H1 (cell line): ENCODE results near the gene ADGRL3. TPM values are rescaled to one million over a fixed set of nuclear protein-coding genes. Genes with fewer than 3 reads are reported as not detected.
A peak's percentile ranks its signal among the peaks of the same experiment; 100 is the strongest.
"Not testable (repeated sequence)": the region's sequence is repeated elsewhere in the genome, so short reads cannot be mapped to it uniquely, and the experiment has no call there.

Experiments used
- CTCF ChIA-PET: fragments of 300-600 bp; sonication (Branson Sonifier 250); formaldehyde crosslinking; loops from one replicate; lab custom pipeline; 2021; ENCODE audit not compliant: partially characterized antibody; lab: Charles Lee
- POLR2A ChIA-PET: fragments of 300-600 bp; sonication (Branson Sonifier 250); formaldehyde crosslinking; loops from one replicate; lab custom pipeline; 2021; ENCODE audit warnings: inconsistent platforms; ENCODE audit not compliant: partially characterized antibody; lab: Charles Lee
- DNase-seq, 2 experiments: peaks; one replicate each; pipeline versions ENCODE4 v3.0.0 to v3.0.0-alpha.2; 2010 to 2022; ENCODE audit warnings: low spot score in 2 of 2, low read depth in 1 of 2, mixed read lengths in 1 of 2
- FAIRE-seq: peaks from 2 replicates; lab custom pipeline; 2011; peaks lifted over from hg19 to GRCh38; lab: Jason Lieb, UNC
- H2AFZ ChIP-seq: 2 replicates; pipeline ENCODE4 v1.8.1; 2012; ENCODE audit warnings: low read length, inconsistent platforms
- H2AK5ac ChIP-seq: 2 replicates; pipeline ENCODE4 v1.6.1; 2013; ENCODE audit warnings: low read depth, low read length
- H2BK120ac ChIP-seq: replicated peaks from 2 replicates; pipeline ENCODE3; 2013; ENCODE audit warnings: low read depth, low read length, inconsistent platforms
- H2BK12ac ChIP-seq: 2 replicates; pipeline ENCODE4 v1.6.1; 2013; ENCODE audit warnings: low read depth, low read length
- H2BK15ac ChIP-seq: 2 replicates; pipeline ENCODE4 v1.6.1; 2013; ENCODE audit warnings: low read length
- H2BK20ac ChIP-seq: 2 replicates; pipeline ENCODE4 v1.6.1; 2013; ENCODE audit warnings: low read length
- H2BK5ac ChIP-seq: 2 replicates; pipeline ENCODE4 v1.6.1; 2013; ENCODE audit warnings: low read depth, low read length
- H3K14ac ChIP-seq: 2 replicates; pipeline ENCODE4 v1.6.1; 2013; ENCODE audit warnings: inconsistent platforms; ENCODE audit not compliant: insufficient read length
- H3K18ac ChIP-seq: 2 replicates; pipeline ENCODE4 v1.6.1; 2013; ENCODE audit warnings: low read length; ENCODE audit errors: extremely low read depth
- H3K23ac ChIP-seq: 2 replicates; pipeline ENCODE4 v1.6.1; 2013; ENCODE audit warnings: inconsistent platforms; ENCODE audit not compliant: insufficient read length
- H3K23me2 ChIP-seq: 2 replicates; pipeline ENCODE4 v1.6.1; 2013; ENCODE audit warnings: low read depth, low read length
- H3K27ac ChIP-seq: 2 replicates; pipeline ENCODE4 v1.6.1; 2011; ENCODE audit warnings: low read depth, low read length, inconsistent platforms
- H3K27me3 ChIP-seq, 4 experiments: replicated peaks in 1 of 4; 1 replicate in 1 of 4; 2 replicates in 3 of 4; pipeline versions ENCODE4 v1.6.1 to v1.8.1; 2011 to 2013; ENCODE audit warnings: low read length in 3 of 4, mild to moderate bottlenecking in 3 of 4, inconsistent platforms in 2 of 4, mixed read lengths in 2 of 4, moderate library complexity in 1 of 4; ENCODE audit not compliant: control insufficient read depth in 3 of 4, insufficient read depth in 3 of 4; ENCODE audit errors: extremely low read depth in 1 of 4
- H3K36me3 ChIP-seq, 4 experiments: 2 replicates each; pipeline versions ENCODE4 v1.6.1 to v1.8.1; 2011 to 2013; ENCODE audit warnings: mild to moderate bottlenecking in 4 of 4, low read length in 3 of 4, moderate library complexity in 2 of 4, control low read depth in 1 of 4, inconsistent platforms in 1 of 4; ENCODE audit not compliant: insufficient read depth in 4 of 4, control insufficient read depth in 2 of 4
- H3K4ac ChIP-seq: replicated peaks from 2 replicates; pipeline ENCODE3; 2013; ENCODE audit warnings: low read length, low read depth, mixed read lengths, inconsistent platforms; ENCODE audit not compliant: insufficient read length
- H3K4me1 ChIP-seq, 4 experiments: replicated peaks in 1 of 4; 1 replicate in 1 of 4; 2 replicates in 3 of 4; pipeline versions ENCODE4 v1.6.1 to v1.8.1; 2011 to 2013; ENCODE audit warnings: low read length in 3 of 4, inconsistent platforms in 2 of 4, mixed read lengths in 1 of 4; ENCODE audit not compliant: insufficient read depth in 4 of 4, control insufficient read depth in 3 of 4
- H3K4me2 ChIP-seq, 2 experiments: 2 replicates each; pipeline versions ENCODE4 v1.6.1 to v1.8.1; 2011 to 2013; ENCODE audit warnings: low read depth in 2 of 2, low read length in 2 of 2, control low read depth in 1 of 2, inconsistent platforms in 1 of 2, mild to moderate bottlenecking in 1 of 2; ENCODE audit not compliant: insufficient read depth in 1 of 2
- H3K4me3 ChIP-seq, 4 experiments: fragments of 200-600, 300-600 bp in 1 of 4; sonication (generic), shearing (Covaris generic), sonication (Bioruptor Twin) in 1 of 4; 2 replicates each; pipeline versions ENCODE4 v1.5.1 to v1.8.1; 2011 to 2016; ENCODE audit warnings: low read length in 4 of 4, low read depth in 3 of 4, control low read depth in 2 of 4, inconsistent platforms in 2 of 4, mild to moderate bottlenecking in 2 of 4, mixed read lengths in 1 of 4, moderate library complexity in 1 of 4; ENCODE audit not compliant: insufficient read depth in 2 of 4; ENCODE audit errors: extremely low read depth in 1 of 4
- H3K56ac ChIP-seq: replicated peaks from 2 replicates; pipeline ENCODE3; 2013; ENCODE audit warnings: low read depth, mild to moderate bottlenecking, mixed read lengths, low read length, inconsistent platforms; ENCODE audit not compliant: insufficient read length
- H3K79me1 ChIP-seq: 2 replicates; pipeline ENCODE4 v1.6.1; 2013; ENCODE audit warnings: low read depth, low read length, control low read depth
- H3K79me2 ChIP-seq, 2 experiments: 2 replicates each; pipeline versions ENCODE4 v1.6.1 to v1.8.1; 2012 to 2013; ENCODE audit warnings: low read length in 2 of 2, mild to moderate bottlenecking in 2 of 2, inconsistent platforms in 1 of 2; ENCODE audit not compliant: insufficient read depth in 2 of 2, control insufficient read depth in 1 of 2
- H3K9ac ChIP-seq, 4 experiments: replicated peaks in 1 of 4; 1 replicate in 1 of 4; 2 replicates in 3 of 4; pipeline versions ENCODE4 v1.6.1 to v1.8.1; 2011 to 2013; ENCODE audit warnings: low read depth in 3 of 4, low read length in 3 of 4, control low read depth in 2 of 4, mild to moderate bottlenecking in 2 of 4, moderate library complexity in 2 of 4, inconsistent platforms in 1 of 4; ENCODE audit errors: extremely low read depth in 1 of 4
- H3K9me3 ChIP-seq, 2 experiments: 2 replicates each; pipeline versions ENCODE4 v1.6.1 to v1.8.1; 2012 to 2013; ENCODE audit warnings: mild to moderate bottlenecking in 2 of 2, moderate library complexity in 2 of 2, control low read depth in 1 of 2, inconsistent platforms in 1 of 2, low read depth in 1 of 2, low read length in 1 of 2, mixed read lengths in 1 of 2; ENCODE audit not compliant: insufficient read depth in 2 of 2
- H4K20me1 ChIP-seq, 2 experiments: replicated peaks in 1 of 2; 2 replicates each; pipeline versions ENCODE3 to v1.8.1; 2011 to 2013; ENCODE audit warnings: inconsistent platforms in 2 of 2, low read length in 2 of 2, mild to moderate bottlenecking in 1 of 2; ENCODE audit not compliant: insufficient read depth in 2 of 2, control insufficient read depth in 1 of 2
- H4K5ac ChIP-seq: 2 replicates; pipeline ENCODE4 v1.6.1; 2013; ENCODE audit warnings: low read length, low read depth, mixed read lengths, inconsistent platforms; ENCODE audit not compliant: insufficient read length
- H4K8ac ChIP-seq: 2 replicates; pipeline ENCODE4 v1.8.0; 2013; ENCODE audit warnings: mild to moderate bottlenecking, moderate library complexity, low read length, inconsistent platforms; ENCODE audit not compliant: insufficient read depth; ENCODE audit errors: extremely low read depth
- H4K91ac ChIP-seq: replicated peaks from 2 replicates; pipeline ENCODE3; 2013; ENCODE audit warnings: low read length, mixed read lengths, inconsistent platforms; ENCODE audit not compliant: insufficient read length
- ATF2 ChIP-seq: IDR thresholded peaks from 2 replicates; pipeline ENCODE4 v1.6.1; 2012; ENCODE audit warnings: low read length, inconsistent platforms
- FOSL1 ChIP-seq: IDR thresholded peaks from 2 replicates; pipeline ENCODE4 v1.6.1; 2011; ENCODE audit warnings: mild to moderate bottlenecking, low read depth, low read length, moderate library complexity; ENCODE audit not compliant: insufficient read depth
- POLR2AphosphoS5 ChIP-seq: IDR thresholded peaks from 2 replicates; pipeline ENCODE4 v1.6.1; 2011; ENCODE audit warnings: low read depth, low read length
- WGBS, 2 experiments: shearing (Covaris generic) in 1 of 2; methylation state at CpG; one replicate each; pipeline versions ENCODE4 v1.1.6 to v1.1.7; 2013 to 2015; ENCODE audit warnings: low lambda C conversion rate in 2 of 2, mixed read lengths in 2 of 2, inconsistent platforms in 1 of 2, low coverage in 1 of 2, missing lambda C conversion rate in 1 of 2; ENCODE audit not compliant: insufficient replicate concordance in 2 of 2, insufficient coverage in 1 of 2, insufficient read length in 1 of 2; ENCODE audit errors: extremely low coverage in 1 of 2, missing lambda C conversion rate in 1 of 2; 5-methylcytosine and 5-hydroxymethylcytosine counted together
- polyA plus RNA-seq, 7 experiments: library from polyadenylated mRNA; depleted of rRNA in 3 of 7; stranded (reverse) in 5 of 7; unstranded in 2 of 7; fragments of >200 nt in 5 of 7; fragments of 200-250 nt in 2 of 7; gene quantifications; 1 replicate in 5 of 7; 2 replicates in 1 of 7; 4 replicates in 1 of 7; pipeline versions ENCODE4 v1.2.1 to v1.2.3, GENCODE V29; 2011 to 2013; ENCODE audit warnings: missing spikeins in 2 of 7, mixed read lengths in 2 of 7
- total RNA-seq: library from RNA; stranded (reverse); fragmentation: NEBNext Ultra II Directional; extraction: Animal tissue kit (Norgen Biotek cat#: 25700); gene quantifications from 2 replicates; pipeline ENCODE4 v1.2.1, GENCODE V29; 2021

ADGRL3 gene
- total and polyA plus RNA-seq, 2 of the 8 experiments (the other 6 are each of a cell fraction or from before 2014, with no cell fraction given): 6.6 to 13.0 TPM

- H3K79me1 ChIP-seq, H3K4me1 ChIP-seq, H2BK20ac ChIP-seq, H3K23me2 ChIP-seq, H2BK12ac ChIP-seq, H3K14ac ChIP-seq, H3K9ac ChIP-seq, FAIRE-seq, H3K27me3 ChIP-seq, H3K4ac ChIP-seq, H2AFZ ChIP-seq, H3K23ac ChIP-seq, H2BK15ac ChIP-seq, H3K18ac ChIP-seq, H4K8ac ChIP-seq, H2BK5ac ChIP-seq, CTCF ChIA-PET, H3K4me2 ChIP-seq, H4K5ac ChIP-seq, DNase-seq, H2BK120ac ChIP-seq, H4K20me1 ChIP-seq, H2AK5ac ChIP-seq, H3K56ac ChIP-seq, H4K91ac ChIP-seq, H3K4me3 ChIP-seq, H3K27ac ChIP-seq: not testable (repeated sequence)
- WGBS, 2 experiments: 89% methylated on average over 7 of the region's 7 CpGs; no CpG with 5 or more reads in 1 of the 2 experiments
- Histone ChIP-seq H3K79me2 (peaks cover 0 to 16% of the 10 kb centered on the region in 2 experiments; a peak in 1 of 4 replicates), H3K36me3 (peaks cover 28 to 54% (median 43%) of the 10 kb centered on the region in 4 experiments), H3K9me3 (peaks cover 63 to 67% of the 10 kb centered on the region in 2 experiments)
- POLR2A ChIA-PET: interaction anchor here (0.8 to 5.0 kb wide), 5 partner anchors 9 to 321 kb away, joined by 3 to 37 read pairs (median 5); no protein-coding TSS in a partner anchor
- TF ChIP-seq FOSL1 (0 out of 2 replicates have a peak, but pooled peaks have one; percentile 4), ATF2 (peak; percentile 4; the same call in 1 of the 2 replicates), POLR2AphosphoS5 (peak; percentile 46)
Observed at GRCh38 chr4:61759245-61759644, 559.1 kb downstream of the ADGRL3 start.
